K562 (cell line): ENCODE measurements around the gene CACTIN. TPM values are rescaled to one million over a fixed set of nuclear protein-coding genes. Genes with fewer than 3 reads are reported as not detected.

Experiments
- ASH1L ChIP-seq: fragments of 450-650 bp; IDR thresholded peaks from 2 replicates; pipeline ENCODE4 v1.6.1; 2018; ENCODE audit warnings: borderline replicate concordance, mild to moderate bottlenecking, low read depth; ENCODE audit not compliant: partially characterized antibody
- BRD4 ChIP-seq: fragments of 200-600 bp; sonication (generic); IDR thresholded peaks from 2 replicates; pipeline ENCODE4 v1.6.1; 2017; ENCODE audit warnings: inconsistent platforms
- DPF2 ChIP-seq: fragments of 450-650 bp; IDR thresholded peaks from 2 replicates; pipeline ENCODE4 v1.6.1; 2016
- EP400 ChIP-seq: fragments of 450-650 bp; IDR thresholded peaks from 2 replicates; pipeline ENCODE4 v1.6.1; 2017; ENCODE audit warnings: antibody characterized with exemption, mild to moderate bottlenecking, moderate library complexity
- MAZ ChIP-seq, 2 experiments: fragments of 450-650 bp in 1 of 2; sonication (generic) in 1 of 2; formaldehyde crosslinking; IDR thresholded peaks in 1 of 2; conservative IDR thresholded peaks in 1 of 2; 2 replicates each; pipeline versions ENCODE4 v1.4.0 to v1.5.0; 2020; ENCODE audit warnings: mild to moderate bottlenecking in 1 of 2, missing genetic modification reagents in 1 of 2
- MECOM ChIP-seq: fragments of 250-450 bp; sonication (Bioruptor Pico); IDR thresholded peaks from 2 replicates; pipeline ENCODE4 v1.8.0; 2022; ENCODE audit warnings: inconsistent platforms
- PML ChIP-seq: IDR thresholded peaks from 2 replicates; pipeline ENCODE4 v1.6.1; 2012; ENCODE audit warnings: low read length, inconsistent platforms
- ZFP36 ChIP-seq: fragments of 150-350 bp; IDR thresholded peaks from 2 replicates; pipeline ENCODE4 v1.6.1; 2018; ENCODE audit warnings: low read length, low read depth; ENCODE audit not compliant: partially characterized antibody
- ZKSCAN1 ChIP-seq: fragments of 150-350 bp; IDR thresholded peaks from 2 replicates; pipeline ENCODE4 v1.6.1; 2016; ENCODE audit warnings: low read depth, low read length
- ZNF165 ChIP-seq: fragments of 250-450 bp; sonication (Bioruptor Pico); IDR thresholded peaks from 2 replicates; pipeline ENCODE4 v1.4.0; 2020; ENCODE audit warnings: borderline replicate concordance
- ZNF512 ChIP-seq: IDR thresholded peaks from 2 replicates; pipeline ENCODE4 v1.6.1; 2016; ENCODE audit warnings: missing genetic modification characterization, missing compliant biosample characterization
- polyA plus RNA-seq, 8 experiments: library from polyadenylated mRNA; depleted of rRNA in 4 of 8; stranded (reverse) in 5 of 8; unstranded in 3 of 8; fragments of >200 nt; fragmentation: Nextera tagmentation in 2 of 8; fragmentation: Illumina TruSeq in 1 of 8; extraction: Ambion mirVana in 2 of 8; extraction: Trizol in 1 of 8; gene quantifications; 2 replicates each; pipeline versions ENCODE4 v1.2.1 to v1.2.3, GENCODE V29; 2011 to 2014; ENCODE audit warnings: inconsistent platforms in 1 of 8, missing spikeins in 1 of 8
- total RNA-seq, 7 experiments: library from RNA; depleted of rRNA in 6 of 7; stranded (reverse); fragments of >200 nt in 6 of 7; fragmentation: Illumina TruSeq in 2 of 7; extraction: Trizol in 2 of 7; gene quantifications; 2 replicates each; pipeline versions ENCODE4 v1.2.1 to v1.2.3, GENCODE V29; 2011 to 2021; ENCODE audit warnings: low replicate concordance in 1 of 7
- TF ChIP-seq, protein P1 (sequence below): fragments of 250-450 bp; sonication (Bioruptor Pico); IDR thresholded peaks from 2 replicates; pipeline ENCODE4 v1.5.0; 2022; ENCODE audit warnings: mild to moderate bottlenecking
- TF ChIP-seq, protein P2 (sequence below): fragments of 250-450 bp; sonication (Bioruptor Pico); IDR thresholded peaks from 2 replicates; pipeline ENCODE4 v1.4.0; 2020; ENCODE audit warnings: mild to moderate bottlenecking, moderate library complexity
- TF ChIP-seq, protein P3 (sequence below): sonication (generic); formaldehyde crosslinking; IDR thresholded peaks from 2 replicates; pipeline ENCODE4 v1.8.1; 2023; ENCODE audit warnings: missing genetic modification reagents, mild to moderate bottlenecking, borderline replicate concordance
- TF ChIP-seq, protein P4 (sequence below): fragments of 250-450 bp; sonication (Bioruptor Pico); IDR thresholded peaks from 2 replicates; pipeline ENCODE4 v1.5.0; 2020; ENCODE audit warnings: mild to moderate bottlenecking, borderline replicate concordance

The CACTIN gene
- total and polyA plus RNA-seq, 9 of the 15 experiments (the other 6 are each of a cell fraction or from before 2014, with no cell fraction given), result 0.15 to 49.2 (median 15.0) TPM

- TF ChIP-seq, protein P1, sequence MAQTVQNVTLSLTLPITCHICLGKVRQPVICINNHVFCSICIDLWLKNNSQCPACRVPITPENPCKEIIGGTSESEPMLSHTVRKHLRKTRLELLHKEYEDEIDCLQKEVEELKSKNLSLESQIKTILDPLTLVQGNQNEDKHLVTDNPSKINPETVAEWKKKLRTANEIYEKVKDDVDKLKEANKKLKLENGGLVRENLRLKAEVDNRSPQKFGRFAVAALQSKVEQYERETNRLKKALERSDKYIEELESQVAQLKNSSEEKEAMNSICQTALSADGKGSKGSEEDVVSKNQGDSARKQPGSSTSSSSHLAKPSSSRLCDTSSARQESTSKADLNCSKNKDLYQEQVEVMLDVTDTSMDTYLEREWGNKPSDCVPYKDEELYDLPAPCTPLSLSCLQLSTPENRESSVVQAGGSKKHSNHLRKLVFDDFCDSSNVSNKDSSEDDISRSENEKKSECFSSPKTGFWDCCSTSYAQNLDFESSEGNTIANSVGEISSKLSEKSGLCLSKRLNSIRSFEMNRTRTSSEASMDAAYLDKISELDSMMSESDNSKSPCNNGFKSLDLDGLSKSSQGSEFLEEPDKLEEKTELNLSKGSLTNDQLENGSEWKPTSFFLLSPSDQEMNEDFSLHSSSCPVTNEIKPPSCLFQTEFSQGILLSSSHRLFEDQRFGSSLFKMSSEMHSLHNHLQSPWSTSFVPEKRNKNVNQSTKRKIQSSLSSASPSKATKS (CRISPR knock-in tag), result no peak
- TF ChIP-seq, protein P2, sequence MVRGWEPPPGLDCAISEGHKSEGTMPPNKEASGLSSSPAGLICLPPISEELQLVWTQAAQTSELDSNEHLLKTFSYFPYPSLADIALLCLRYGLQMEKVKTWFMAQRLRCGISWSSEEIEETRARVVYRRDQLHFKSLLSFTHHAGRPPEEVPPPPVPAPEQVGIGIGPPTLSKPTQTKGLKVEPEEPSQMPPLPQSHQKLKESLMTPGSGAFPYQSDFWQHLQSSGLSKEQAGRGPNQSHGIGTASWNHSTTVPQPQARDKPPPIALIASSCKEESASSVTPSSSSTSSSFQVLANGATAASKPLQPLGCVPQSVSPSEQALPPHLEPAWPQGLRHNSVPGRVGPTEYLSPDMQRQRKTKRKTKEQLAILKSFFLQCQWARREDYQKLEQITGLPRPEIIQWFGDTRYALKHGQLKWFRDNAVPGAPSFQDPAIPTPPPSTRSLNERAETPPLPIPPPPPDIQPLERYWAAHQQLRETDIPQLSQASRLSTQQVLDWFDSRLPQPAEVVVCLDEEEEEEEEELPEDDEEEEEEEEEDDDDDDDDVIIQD (CRISPR knock-in tag), result no peak
- no peak for TF ChIP-seq PML
- TF ChIP-seq EP400, result peak; percentile 60; the same call in 1 of the 2 replicates
- no peak for TF ChIP-seq MECOM
- TF ChIP-seq, protein P3, sequence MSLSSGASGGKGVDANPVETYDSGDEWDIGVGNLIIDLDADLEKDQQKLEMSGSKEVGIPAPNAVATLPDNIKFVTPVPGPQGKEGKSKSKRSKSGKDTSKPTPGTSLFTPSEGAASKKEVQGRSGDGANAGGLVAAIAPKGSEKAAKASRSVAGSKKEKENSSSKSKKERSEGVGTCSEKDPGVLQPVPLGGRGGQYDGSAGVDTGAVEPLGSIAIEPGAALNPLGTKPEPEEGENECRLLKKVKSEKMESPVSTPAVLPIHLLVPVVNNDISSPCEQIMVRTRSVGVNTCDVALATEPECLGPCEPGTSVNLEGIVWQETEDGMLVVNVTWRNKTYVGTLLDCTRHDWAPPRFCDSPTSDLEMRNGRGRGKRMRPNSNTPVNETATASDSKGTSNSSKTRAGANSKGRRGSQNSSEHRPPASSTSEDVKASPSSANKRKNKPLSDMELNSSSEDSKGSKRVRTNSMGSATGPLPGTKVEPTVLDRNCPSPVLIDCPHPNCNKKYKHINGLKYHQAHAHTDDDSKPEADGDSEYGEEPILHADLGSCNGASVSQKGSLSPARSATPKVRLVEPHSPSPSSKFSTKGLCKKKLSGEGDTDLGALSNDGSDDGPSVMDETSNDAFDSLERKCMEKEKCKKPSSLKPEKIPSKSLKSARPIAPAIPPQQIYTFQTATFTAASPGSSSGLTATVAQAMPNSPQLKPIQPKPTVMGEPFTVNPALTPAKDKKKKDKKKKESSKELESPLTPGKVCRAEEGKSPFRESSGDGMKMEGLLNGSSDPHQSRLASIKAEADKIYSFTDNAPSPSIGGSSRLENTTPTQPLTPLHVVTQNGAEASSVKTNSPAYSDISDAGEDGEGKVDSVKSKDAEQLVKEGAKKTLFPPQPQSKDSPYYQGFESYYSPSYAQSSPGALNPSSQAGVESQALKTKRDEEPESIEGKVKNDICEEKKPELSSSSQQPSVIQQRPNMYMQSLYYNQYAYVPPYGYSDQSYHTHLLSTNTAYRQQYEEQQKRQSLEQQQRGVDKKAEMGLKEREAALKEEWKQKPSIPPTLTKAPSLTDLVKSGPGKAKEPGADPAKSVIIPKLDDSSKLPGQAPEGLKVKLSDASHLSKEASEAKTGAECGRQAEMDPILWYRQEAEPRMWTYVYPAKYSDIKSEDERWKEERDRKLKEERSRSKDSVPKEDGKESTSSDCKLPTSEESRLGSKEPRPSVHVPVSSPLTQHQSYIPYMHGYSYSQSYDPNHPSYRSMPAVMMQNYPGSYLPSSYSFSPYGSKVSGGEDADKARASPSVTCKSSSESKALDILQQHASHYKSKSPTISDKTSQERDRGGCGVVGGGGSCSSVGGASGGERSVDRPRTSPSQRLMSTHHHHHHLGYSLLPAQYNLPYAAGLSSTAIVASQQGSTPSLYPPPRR (CRISPR knock-in tag), result no peak
- no peak for TF ChIP-seq ASH1L
- peak; percentile 53 to 57; a peak in 2 of 4 replicates for TF ChIP-seq MAZ (CRISPR knock-in tag; conservative IDR thresholded peaks at IDR 0.05 in 1 of 2, IDR thresholded peaks at IDR 0.05 in 1 of 2)
- 0 out of 2 replicates have a peak, but pooled peaks have one; percentile 31 for TF ChIP-seq BRD4
- TF ChIP-seq, protein P4, sequence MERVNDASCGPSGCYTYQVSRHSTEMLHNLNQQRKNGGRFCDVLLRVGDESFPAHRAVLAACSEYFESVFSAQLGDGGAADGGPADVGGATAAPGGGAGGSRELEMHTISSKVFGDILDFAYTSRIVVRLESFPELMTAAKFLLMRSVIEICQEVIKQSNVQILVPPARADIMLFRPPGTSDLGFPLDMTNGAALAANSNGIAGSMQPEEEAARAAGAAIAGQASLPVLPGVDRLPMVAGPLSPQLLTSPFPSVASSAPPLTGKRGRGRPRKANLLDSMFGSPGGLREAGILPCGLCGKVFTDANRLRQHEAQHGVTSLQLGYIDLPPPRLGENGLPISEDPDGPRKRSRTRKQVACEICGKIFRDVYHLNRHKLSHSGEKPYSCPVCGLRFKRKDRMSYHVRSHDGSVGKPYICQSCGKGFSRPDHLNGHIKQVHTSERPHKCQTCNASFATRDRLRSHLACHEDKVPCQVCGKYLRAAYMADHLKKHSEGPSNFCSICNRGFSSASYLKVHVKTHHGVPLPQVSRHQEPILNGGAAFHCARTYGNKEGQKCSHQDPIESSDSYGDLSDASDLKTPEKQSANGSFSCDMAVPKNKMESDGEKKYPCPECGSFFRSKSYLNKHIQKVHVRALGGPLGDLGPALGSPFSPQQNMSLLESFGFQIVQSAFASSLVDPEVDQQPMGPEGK (CRISPR knock-in tag), result no peak
- TF ChIP-seq ZKSCAN1, result no peak
- TF ChIP-seq ZNF165 (CRISPR knock-in tag), result no peak
- TF ChIP-seq ZFP36, result peak; percentile 31
- no peak for TF ChIP-seq ZNF512 (tag)
- peak; percentile 75 for TF ChIP-seq DPF2
These were observed 18.4 kb downstream of the CACTIN start (continued) for GRCh38 chr19:3608079-3608641.
